Activated naive CD4-positive, alpha-beta T cell treated with anti-CD3 and anti-CD28 coated beads, Interleukin-2, amount 50 U/mL, for 72 hours (primary cell): Measurements from ENCODE around the gene SLC66A2. TPM values are rescaled to one million over a fixed set of nuclear protein-coding genes. Genes with fewer than 3 reads are reported as not detected.
"Not testable (repeated sequence)": the region's sequence is repeated elsewhere in the genome, so short reads cannot be mapped to it uniquely, and the experiment has no call there.

Source experiments
- ATAC-seq, 2 donors: fragments of 150-1000 bp; cut with Tn5 transposase; 2 replicates each; pipeline ENCODE4 v1.10.0; 2021; ENCODE audit warnings: mild to moderate bottlenecking in 2 of 2, moderate library complexity in 2 of 2
- DNase-seq, 2 donors: peaks; one replicate each; pipeline ENCODE4 v3.0.0; 2021 to 2022; ENCODE audit warnings: low spot score in 2 of 2
- H3K27ac Mint-ChIP-seq, 2 donors: one replicate each; pipeline ENCODE4 v1.8.0; 2022; ENCODE audit warnings: mild to moderate bottlenecking in 2 of 2, mixed read lengths in 2 of 2
- H3K36me3 Mint-ChIP-seq, 2 donors: one replicate each; pipeline ENCODE4 v1.8.0; 2022; ENCODE audit warnings: mixed read lengths in 2 of 2
- H3K9me3 Mint-ChIP-seq, 2 donors: one replicate each; pipeline ENCODE4 v1.8.0; 2022; ENCODE audit warnings: mixed read lengths in 2 of 2
- total RNA-seq, 2 donors: library from RNA; stranded (reverse); gene quantifications; one replicate each; pipeline ENCODE4 v1.2.3, GENCODE V29; 2022

The SLC66A2 gene
- total RNA-seq: 10 to 100 TPM; 15.6 to 40.0 TPM

- peak within 1 kb of the TSS; percentile 65 to 89 for H3K27ac Mint-ChIP-seq
These were observed at the start of gene SLC66A2 for GRCh38 chr18:79951545-79952455. TSS of gene SLC66A2 (minus strand) at chr18:79951653. CDS start at chr18:79950926, 727 bp downstream.

GRCh38 chr18:80000877-80001276, 49.4 kb upstream of the SLC66A2 start:
- Mint-ChIP-seq H3K36me3 (peaks cover 9 to 10% of the 10 kb centered on the region in 2 donors), H3K9me3 (peaks cover 12 to 14% of the 10 kb centered on the region in 2 donors)
- no peak for ATAC-seq

More at GRCh38 chr18:79951545-79952455, at the start of gene SLC66A2:
- Mint-ChIP-seq H3K9me3 (no peaks in the 10 kb centered on the region), H3K36me3 (peaks cover 5 to 12% of the 10 kb centered on the region in 2 donors)
- peak; percentile 89 to 90 for ATAC-seq
- DNase-seq: peak; percentile 90 to 98

GRCh38 chr18:79999701-80000100, 48.2 kb upstream of the SLC66A2 start:
- H3K9me3 Mint-ChIP-seq: peaks cover 12 to 14% of the 10 kb centered on the region in 2 donors
- peak in 1 of 2 donors; percentile 59 for ATAC-seq
- H3K36me3 Mint-ChIP-seq, DNase-seq, H3K27ac Mint-ChIP-seq: not testable (repeated sequence)

More at GRCh38 chr18:80000877-80001276, 49.4 kb upstream of the SLC66A2 start:
- DNase-seq: no peak
- H3K27ac Mint-ChIP-seq: no peak overlapping the region

DNA sequence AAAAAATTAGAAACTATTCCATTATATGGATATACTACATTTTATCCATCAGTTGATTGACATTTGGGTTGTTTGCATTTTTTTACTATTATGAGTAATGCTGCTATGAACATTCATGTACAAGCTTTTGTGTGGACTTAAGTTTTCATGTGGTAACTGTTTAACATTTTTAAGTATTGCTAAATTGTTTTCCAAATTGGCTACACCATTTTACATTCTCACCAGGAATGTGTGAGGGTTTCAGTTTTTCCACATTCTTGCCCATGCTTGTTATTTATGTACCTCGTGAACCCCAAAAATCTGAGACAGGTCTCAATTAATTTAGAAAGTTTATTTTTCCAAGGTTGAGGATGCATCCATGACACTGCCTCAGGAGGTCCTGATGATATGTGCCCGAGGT, 40.0 kb upstream of the SLC66A2 start:
- ATAC-seq: no peak
- H3K27ac Mint-ChIP-seq: no peak overlapping the region
- peaks cover 12 to 14% of the 10 kb centered on the region in 2 donors for H3K36me3 Mint-ChIP-seq

GRCh38 chr18:79989195-79989497, 37.7 kb upstream of the SLC66A2 start:
- DNase-seq: no peak
- no peak for ATAC-seq
- Mint-ChIP-seq H3K36me3 (peaks cover 12 to 27% of the 10 kb centered on the region in 2 donors), H3K27ac (peak overlapping the region; percentile 90 to 99), H3K9me3 (no peaks in the 10 kb centered on the region)

More for the DNA sequence above, 40.0 kb upstream of the SLC66A2 start:
- DNase-seq: no peak
- no peaks in the 10 kb centered on the region for H3K9me3 Mint-ChIP-seq

DNA sequence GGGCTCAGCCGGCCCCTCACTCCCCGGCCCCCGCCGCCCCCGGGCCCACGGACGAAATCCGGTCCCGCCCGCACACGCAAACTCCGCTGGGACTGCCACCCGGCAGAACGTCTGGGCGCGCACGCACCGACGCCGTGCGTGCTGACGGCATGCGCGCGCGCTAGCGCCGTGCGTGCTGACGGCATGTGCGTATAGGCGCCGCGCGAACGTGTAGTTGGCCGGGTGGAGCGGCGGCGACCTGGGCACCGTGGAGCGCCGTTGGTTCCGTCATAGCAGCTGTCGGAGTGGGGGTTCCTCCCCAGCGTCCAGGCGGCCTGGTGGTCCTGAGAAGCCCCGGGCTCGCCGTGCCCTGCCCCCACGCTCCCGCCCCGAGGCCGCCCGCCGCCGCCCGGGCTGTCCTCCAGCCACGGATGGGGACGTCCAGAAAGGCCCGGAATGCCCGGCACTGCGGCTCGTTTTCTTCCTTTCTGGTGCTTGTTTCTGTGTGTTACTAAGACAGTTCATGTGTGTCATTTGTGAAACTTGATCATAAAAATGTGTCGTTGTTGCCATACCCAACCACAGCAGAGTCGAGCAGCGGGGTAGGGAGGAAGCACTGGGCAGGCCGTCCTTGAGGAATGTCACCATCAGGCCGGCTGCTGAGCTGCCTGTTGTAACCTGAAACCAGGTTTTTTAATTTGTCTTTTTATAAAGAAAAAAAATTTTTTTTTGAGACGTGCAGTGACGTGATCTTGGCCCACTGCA, 37.2 kb upstream of the SLC66A2 start, which contains the start of gene TXNL4A:
TSS of gene TXNL4A (minus strand) at position 113 of the 744 bp plus-strand sequence. CDS start 171 bp downstream, outside the sequence.
- Mint-ChIP-seq H3K27ac (peak within 1 kb of the TSS; percentile 90 to 99), H3K36me3 (peaks cover 12 to 32% of the 10 kb centered on the region in 2 donors), H3K9me3 (no peaks in the 10 kb centered on the region)
- DNase-seq: peak; percentile 85 to 88
- peak; percentile 98 to 99 for ATAC-seq

- peaks cover 12 to 33% of the 10 kb centered on the region in 2 donors for H3K36me3 Mint-ChIP-seq
- peak; percentile 70 to 73 for ATAC-seq
- peak overlapping the region; percentile 90 to 95 for H3K27ac Mint-ChIP-seq
- DNase-seq: peak; percentile 69 to 77
- no peaks in the 10 kb centered on the region for H3K9me3 Mint-ChIP-seq
These were observed 36.6 kb upstream of the SLC66A2 start for GRCh38 chr18:79988071-79988450.

- DNase-seq (no peak), ATAC-seq (no peak)
- peaks cover 12 to 33% of the 10 kb centered on the region in 2 donors for H3K36me3 Mint-ChIP-seq
- peak overlapping the region; percentile 90 to 95 for H3K27ac Mint-ChIP-seq
- H3K9me3 Mint-ChIP-seq: no peaks in the 10 kb centered on the region
These were observed 36.1 kb upstream of the SLC66A2 start for GRCh38 chr18:79987566-79987965.

DNA sequence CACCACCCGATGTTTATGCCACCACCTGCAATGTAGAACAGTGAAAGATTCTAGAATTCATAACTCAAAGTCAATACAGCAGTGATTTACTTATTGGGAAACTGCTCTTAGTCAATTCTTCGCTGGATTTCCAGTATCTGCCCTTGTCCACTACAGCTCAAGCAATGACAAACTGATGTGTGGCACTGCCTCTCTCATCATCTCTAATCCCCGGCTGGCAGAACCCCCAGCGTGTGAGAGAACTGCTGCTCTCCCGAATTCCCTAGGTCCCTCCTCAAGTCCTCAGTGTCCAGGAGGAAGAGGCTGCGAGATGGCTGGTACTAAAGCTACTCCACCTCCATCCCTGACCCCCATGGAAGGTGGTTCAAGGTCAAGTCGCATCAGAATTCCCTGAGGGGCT, 35.3 kb upstream of the SLC66A2 start:
- ATAC-seq (no peak), DNase-seq (no peak)
- H3K27ac Mint-ChIP-seq: peak overlapping the region; percentile 90 to 93
- peaks cover 12 to 41% of the 10 kb centered on the region in 2 donors for H3K36me3 Mint-ChIP-seq
- no peaks in the 10 kb centered on the region for H3K9me3 Mint-ChIP-seq

GRCh38 chr18:79985172-79985571, 33.7 kb upstream of the SLC66A2 start:
- peaks cover 12 to 43% of the 10 kb centered on the region in 2 donors for H3K36me3 Mint-ChIP-seq
- peak overlapping the region in 1 of 2 donors; percentile 14 for H3K27ac Mint-ChIP-seq
- H3K9me3 Mint-ChIP-seq: no peaks in the 10 kb centered on the region
- ATAC-seq (no peak), DNase-seq (no peak)

GRCh38 chr18:79983793-79984192, 32.3 kb upstream of the SLC66A2 start:
- Mint-ChIP-seq H3K36me3 (peaks cover 12 to 37% of the 10 kb centered on the region in 2 donors), H3K27ac (peak overlapping the region in 1 of 2 donors; percentile 92), H3K9me3 (no peaks in the 10 kb centered on the region)
- DNase-seq (no peak), ATAC-seq (no peak)

- no peak for ATAC-seq
- peaks cover 12 to 35% of the 10 kb centered on the region in 2 donors for H3K36me3 Mint-ChIP-seq
- peak overlapping the region in 1 of 2 donors; percentile 55 for H3K27ac Mint-ChIP-seq
- no peak for DNase-seq
- no peaks in the 10 kb centered on the region for H3K9me3 Mint-ChIP-seq
These were observed 31.8 kb upstream of the SLC66A2 start for GRCh38 chr18:79983253-79983652.

DNA sequence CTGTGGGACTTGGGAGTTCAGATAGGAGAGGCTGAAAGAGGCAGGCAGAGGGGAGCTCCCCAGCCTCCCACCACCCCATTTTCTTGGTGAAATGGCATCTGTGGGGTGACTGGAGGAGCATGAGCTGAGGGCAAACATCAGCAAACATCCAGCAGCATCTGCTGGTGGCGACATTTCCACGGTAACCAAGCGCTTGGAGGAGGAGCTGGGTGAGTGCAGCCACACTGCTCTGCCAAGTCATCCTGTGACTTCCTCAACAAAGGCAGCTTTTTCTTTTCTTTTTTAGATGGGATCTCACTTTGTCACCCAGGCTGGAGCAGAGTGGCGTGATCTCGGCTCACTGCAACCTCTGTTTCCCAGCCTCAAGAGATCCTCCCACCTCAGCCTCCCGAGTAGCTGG, 31.3 kb upstream of the SLC66A2 start:
- H3K27ac Mint-ChIP-seq: peak overlapping the region; percentile 55 to 79

GRCh38 chr18:79980585-79980984, 29.1 kb upstream of the SLC66A2 start:
- no peaks in the 10 kb centered on the region for H3K9me3 Mint-ChIP-seq
- DNase-seq (no peak), ATAC-seq (no peak)
- peaks cover 0 to 24% of the 10 kb centered on the region in 2 donors for H3K36me3 Mint-ChIP-seq
- H3K27ac Mint-ChIP-seq: no peak overlapping the region

More for the DNA sequence above, 31.3 kb upstream of the SLC66A2 start:
- H3K9me3 Mint-ChIP-seq: no peaks in the 10 kb centered on the region
- peaks cover 10 to 35% of the 10 kb centered on the region in 2 donors for H3K36me3 Mint-ChIP-seq
- peak in 1 of 2 donors; percentile 31 for DNase-seq
- ATAC-seq: peak; percentile 58 to 87

- Mint-ChIP-seq H3K9me3 (no peaks in the 10 kb centered on the region), H3K36me3 (peaks cover 0 to 24% of the 10 kb centered on the region in 2 donors), H3K27ac (peak overlapping the region; percentile 49 to 79)
- ATAC-seq (no peak), DNase-seq (no peak)
These were observed 28.4 kb upstream of the SLC66A2 start for GRCh38 chr18:79979843-79980242.

GRCh38 chr18:79975985-79976680, 24.7 kb upstream of the SLC66A2 start:
- ATAC-seq (no peak), DNase-seq (no peak)
- peaks cover 9 to 15% of the 10 kb centered on the region in 2 donors for H3K36me3 Mint-ChIP-seq
- no peaks in the 10 kb centered on the region for H3K9me3 Mint-ChIP-seq
- H3K27ac Mint-ChIP-seq: peak overlapping the region in 1 of 2 donors; percentile 22
